Measurements from ENCODE around the gene RTL1. TPM values are rescaled to one million over a fixed set of nuclear protein-coding genes. Genes with fewer than 3 reads are reported as not detected.

Gene RTL1
- total and polyA plus RNA-seq, 2 of the 8 experiments (the other 6 are each of a cell fraction or from before 2014, with no cell fraction given) = not detected

GRCh38 chr14:100902295-100903133, 1.0 kb downstream of the RTL1 start:
- H2BK5ac ChIP-seq (ENCODE audit: low read depth, low read length) = no peak overlapping the region
- H3K23me2 ChIP-seq (ENCODE audit: low read depth, low read length) = peaks cover 7% of the 10 kb centered on the region
- no peak overlapping the region for H3K4ac ChIP-seq (replicated peaks; ENCODE audit: insufficient read length, low read depth, low read length)
- DNase-seq (ENCODE audit: low read depth in 1 of 2, low spot score in 2 of 2) (peak in 1 of 2 experiments; percentile 58), FAIRE-seq (no peak)
- no peak overlapping the region for H2AK5ac ChIP-seq (ENCODE audit: low read depth, low read length)
- WGBS, 2 experiments (ENCODE audit: extremely low coverage in 1 of 2, insufficient coverage in 1 of 2, insufficient read length in 1 of 2, insufficient replicate concordance in 2 of 2, low coverage in 1 of 2, low lambda C conversion rate in 2 of 2, missing lambda C conversion rate in 1 of 2) = 55% methylated on average over 18 of the region's 18 CpGs; no CpG with 5 or more reads in 1 of the 2 experiments
- H3K18ac ChIP-seq (ENCODE audit: extremely low read depth, low read length) = no peak overlapping the region; the same call in 1 of the 2 replicates
- no peak overlapping the region for H3K9ac ChIP-seq (replicated peaks in 1 of 4; ENCODE audit: extremely low read depth in 1 of 4, low read depth in 3 of 4, low read length in 3 of 4)
- no peak overlapping the region for H3K23ac ChIP-seq (ENCODE audit: insufficient read length)
- no peaks in the 10 kb centered on the region for H3K79me1 ChIP-seq (ENCODE audit: low read depth, low read length)
- no peaks in the 10 kb centered on the region for H3K79me2 ChIP-seq (ENCODE audit: control insufficient read depth in 1 of 2, insufficient read depth in 2 of 2, low read length in 2 of 2)
- no peak overlapping the region for H4K5ac ChIP-seq (ENCODE audit: insufficient read length, low read depth, low read length)
- peaks cover 5 to 36% (median 10%) of the 10 kb centered on the region in 4 experiments for H3K4me1 ChIP-seq (replicated peaks in 1 of 4; ENCODE audit: control insufficient read depth in 3 of 4, insufficient read depth in 4 of 4, low read length in 3 of 4)
- ChIA-PET POLR2A (ENCODE audit: partially characterized antibody) (no interaction called here), CTCF (ENCODE audit: partially characterized antibody) (interaction anchor here (0.6 to 6.5 kb wide), 48 partner anchors 12 to 761 kb away, joined by 3 to 70 read pairs (median 3); no protein-coding TSS in a partner anchor)
- no peak overlapping the region for H2BK15ac ChIP-seq (ENCODE audit: low read length)
- no peak overlapping the region for H3K14ac ChIP-seq (ENCODE audit: insufficient read length)
- no peak overlapping the region for H2AFZ ChIP-seq (ENCODE audit: low read length)
- no peak overlapping the region for H3K4me3 ChIP-seq (ENCODE audit: extremely low read depth in 1 of 4, insufficient read depth in 2 of 4, low read depth in 3 of 4, low read length in 4 of 4)
- no peak overlapping the region for H3K27ac ChIP-seq (ENCODE audit: low read depth, low read length)
- peak overlapping the region in 1 of 2 experiments; percentile 29; a peak in 2 of 4 replicates for H3K4me2 ChIP-seq (ENCODE audit: insufficient read depth in 1 of 2, low read depth in 2 of 2, low read length in 2 of 2)
- H3K27me3 ChIP-seq (replicated peaks in 1 of 4; ENCODE audit: control insufficient read depth in 3 of 4, extremely low read depth in 1 of 4, insufficient read depth in 3 of 4, low read length in 3 of 4) = peaks cover 3 to 35% (median 31%) of the 10 kb centered on the region in 4 experiments
- H4K91ac ChIP-seq (replicated peaks; ENCODE audit: insufficient read length, low read length) = no peak overlapping the region
- H4K8ac ChIP-seq (ENCODE audit: extremely low read depth, insufficient read depth, low read length) = no peak overlapping the region
- H4K20me1 ChIP-seq (replicated peaks in 1 of 2; ENCODE audit: control insufficient read depth in 1 of 2, insufficient read depth in 2 of 2, low read length in 2 of 2) = no peaks in the 10 kb centered on the region
- H3K9me3 ChIP-seq (ENCODE audit: insufficient read depth in 2 of 2, low read depth in 1 of 2, low read length in 1 of 2) = peaks cover 0 to 8% of the 10 kb centered on the region in 2 experiments; a peak in 1 of 4 replicates
- H3K36me3 ChIP-seq (ENCODE audit: control insufficient read depth in 2 of 4, insufficient read depth in 4 of 4, low read length in 3 of 4) = no peaks in the 10 kb centered on the region
- no peak overlapping the region for H3K56ac ChIP-seq (replicated peaks; ENCODE audit: insufficient read length, low read depth, low read length)
- H2BK120ac ChIP-seq (replicated peaks; ENCODE audit: low read depth, low read length) = no peak overlapping the region
- no peak overlapping the region for H2BK20ac ChIP-seq (ENCODE audit: low read length)
- H2BK12ac ChIP-seq (ENCODE audit: low read depth, low read length) = peak overlapping the region; percentile 60; the same call in 1 of the 2 replicates
- TF ChIP-seq KDM4A (IDR thresholded peaks at IDR 0.05; ENCODE audit: low read depth, low read length, severe bottlenecking) = no peak
- no peak for TF ChIP-seq MAFK (IDR thresholded peaks at IDR 0.05; ENCODE audit: low read depth, low read length)
- TF ChIP-seq, protein P1, sequence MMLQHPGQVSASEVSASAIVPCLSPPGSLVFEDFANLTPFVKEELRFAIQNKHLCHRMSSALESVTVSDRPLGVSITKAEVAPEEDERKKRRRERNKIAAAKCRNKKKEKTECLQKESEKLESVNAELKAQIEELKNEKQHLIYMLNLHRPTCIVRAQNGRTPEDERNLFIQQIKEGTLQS (IDR thresholded peaks at IDR 0.05; ENCODE audit: insufficient read depth, low read depth, low read length) = no peak
- no peak for TF ChIP-seq SP1 (IDR thresholded peaks at IDR 0.05; ENCODE audit: low read depth, low read length)
- no peak for TF ChIP-seq CTBP2 (IDR thresholded peaks at IDR 0.05; ENCODE audit: borderline replicate concordance, insufficient read depth, insufficient read length, low read length)
- TF ChIP-seq SIX5 (IDR thresholded peaks at IDR 0.05; ENCODE audit: low read depth, low read length) = no peak
- TF ChIP-seq SIN3A (conservative IDR thresholded peaks at IDR 0.05 in 1 of 2, IDR thresholded peaks at IDR 0.05 in 1 of 2; ENCODE audit: low read depth in 1 of 2, low read length in 2 of 2) = 0 out of 4 replicates have a peak, but pooled peaks of 1 of the 2 experiments have one; percentile 25
- TF ChIP-seq TAF1 (IDR thresholded peaks at IDR 0.05; ENCODE audit: low read depth, low read length) = no peak
- TF ChIP-seq EP300 (IDR thresholded peaks at IDR 0.05; ENCODE audit: borderline replicate concordance in 1 of 2, low read depth in 2 of 2, low read length in 2 of 2) = no peak
- no peak for TF ChIP-seq RNF2 (IDR thresholded peaks at IDR 0.05; ENCODE audit: borderline replicate concordance, low read depth, low read length, missing control alignments, poor library complexity, severe bottlenecking)

All from H1 (cell line).